Thymus (tissue), 11 donors: ENCODE data around the gene TSEN2. TPM values are rescaled to one million over a fixed set of nuclear protein-coding genes. Genes with fewer than 3 reads are reported as not detected.

Experiments used
- DNase-seq, 9 donors: peaks; one replicate each; pipeline ENCODE4 v3.0.0-alpha.2; 2013; ENCODE audit warnings: low spot score in 9 of 9, low read depth in 6 of 9, missing footprints in 1 of 9
- H3K27ac ChIP-seq, 2 donors: one replicate each; pipeline ENCODE4 v1.5.1; 2013; ENCODE audit warnings: control low read depth in 1 of 2, low read depth in 1 of 2, low read length in 1 of 2, mild to moderate bottlenecking in 1 of 2, moderate library complexity in 1 of 2
- H3K27me3 ChIP-seq, 2 donors: one replicate each; pipeline ENCODE4 v1.5.1; 2013; ENCODE audit warnings: low read length in 1 of 2; ENCODE audit not compliant: control insufficient read depth in 2 of 2, insufficient read depth in 1 of 2
- H3K36me3 ChIP-seq, 2 donors: one replicate each; pipeline ENCODE4 v1.5.1; 2013; ENCODE audit warnings: low read length in 1 of 2, mild to moderate bottlenecking in 1 of 2, moderate library complexity in 1 of 2; ENCODE audit not compliant: control insufficient read depth in 2 of 2, insufficient read depth in 2 of 2
- H3K4me1 ChIP-seq, 2 donors: one replicate each; pipeline ENCODE4 v1.5.1; 2013; ENCODE audit warnings: low read length in 2 of 2; ENCODE audit not compliant: control insufficient read depth in 2 of 2, insufficient read depth in 2 of 2
- H3K4me3 ChIP-seq, 2 donors: one replicate each; pipeline ENCODE4 v1.5.1; 2013; ENCODE audit warnings: low read length in 2 of 2, control low read depth in 1 of 2, mild to moderate bottlenecking in 1 of 2
- H3K9me3 ChIP-seq, 2 donors: one replicate each; pipeline ENCODE4 v1.5.1; 2013; ENCODE audit warnings: low read length in 1 of 2, mild to moderate bottlenecking in 1 of 2; ENCODE audit not compliant: control insufficient read depth in 2 of 2, insufficient read depth in 1 of 2
- WGBS: extraction: QIAGEN DNeasy Blood & Tissue Kit; methylation state at CpG from one replicate; pipeline ENCODE4 v1.1.7; 2013; 5-methylcytosine and 5-hydroxymethylcytosine counted together
- polyA plus RNA-seq: library from polyadenylated mRNA; stranded (reverse); fragments of 200-250 nt; gene quantifications from one replicate; pipeline ENCODE4 v1.2.3, GENCODE V29; 2013
- total RNA-seq: library from RNA; stranded (reverse); fragments of 120-200 nt; gene quantifications from one replicate; pipeline ENCODE4 v1.2.4, GENCODE V29; 2013
- donor health status: healthy.

The TSEN2 gene
- total and polyA plus RNA-seq, 2 donors: 14.8 to 18.6 TPM

DNA sequence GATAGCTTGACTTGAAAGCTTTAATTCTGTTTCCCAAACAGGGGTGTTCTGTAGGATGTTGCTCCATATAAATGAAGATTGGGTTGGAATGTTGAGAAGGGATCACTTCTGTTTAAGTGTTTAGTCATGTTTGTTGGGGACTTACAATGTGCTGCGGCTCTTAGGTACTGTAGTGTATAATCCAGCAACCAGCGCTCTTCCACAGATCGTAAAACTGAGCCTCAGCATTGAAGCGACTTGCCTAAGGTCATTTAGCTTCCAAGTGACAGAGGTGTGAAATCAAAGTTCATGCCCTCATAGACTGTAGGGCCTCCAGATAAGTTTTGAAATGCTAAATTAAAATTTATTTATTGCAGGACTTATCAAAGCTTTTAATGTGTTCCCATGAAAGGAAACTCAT, 74.4 kb downstream of the TSEN2 start:
- Histone ChIP-seq H3K27ac (no peak overlapping the region), H3K4me3 (no peak overlapping the region)
- 96% methylated on average over 4 of the region's 4 CpGs for WGBS

DNA sequence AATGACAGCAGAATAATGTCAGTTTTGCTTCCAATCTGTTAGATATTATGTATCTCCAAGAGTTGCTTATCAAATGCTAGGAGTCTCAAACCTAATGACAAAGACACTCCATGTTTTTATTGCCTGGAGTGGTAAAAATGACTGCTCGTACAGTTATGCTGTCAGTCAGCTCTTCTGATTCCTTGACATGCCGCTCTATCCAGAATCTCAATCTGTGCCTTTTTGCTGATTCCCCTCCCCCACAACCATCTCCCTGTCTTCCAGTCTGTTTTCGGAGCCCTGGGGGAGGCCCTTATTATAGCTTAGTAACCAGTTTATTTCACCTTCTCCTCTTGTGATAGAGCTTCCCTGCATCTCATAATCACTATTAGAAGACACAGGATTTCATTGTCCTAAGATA, 75.2 kb downstream of the TSEN2 start:
- no peak for DNase-seq
- Histone ChIP-seq H3K4me3 (no peak overlapping the region), H3K36me3 (peaks cover 0 to 3% of the 10 kb centered on the region in 2 donors), H3K9me3 (no peaks in the 10 kb centered on the region), H3K27me3 (peaks cover 0 to 2% of the 10 kb centered on the region in 2 donors), H3K27ac (no peak overlapping the region), H3K4me1 (peaks cover 11 to 16% of the 10 kb centered on the region in 2 donors)
- 98% methylated on average over 3 of the region's 3 CpGs for WGBS

More for the DNA sequence above, 74.4 kb downstream of the TSEN2 start:
- Histone ChIP-seq H3K27me3 (peaks cover 0 to 7% of the 10 kb centered on the region in 2 donors), H3K9me3 (no peaks in the 10 kb centered on the region), H3K4me1 (peaks cover 11 to 19% of the 10 kb centered on the region in 2 donors), H3K36me3 (peaks cover 0 to 3% of the 10 kb centered on the region in 2 donors)
- no peak for DNase-seq

DNA sequence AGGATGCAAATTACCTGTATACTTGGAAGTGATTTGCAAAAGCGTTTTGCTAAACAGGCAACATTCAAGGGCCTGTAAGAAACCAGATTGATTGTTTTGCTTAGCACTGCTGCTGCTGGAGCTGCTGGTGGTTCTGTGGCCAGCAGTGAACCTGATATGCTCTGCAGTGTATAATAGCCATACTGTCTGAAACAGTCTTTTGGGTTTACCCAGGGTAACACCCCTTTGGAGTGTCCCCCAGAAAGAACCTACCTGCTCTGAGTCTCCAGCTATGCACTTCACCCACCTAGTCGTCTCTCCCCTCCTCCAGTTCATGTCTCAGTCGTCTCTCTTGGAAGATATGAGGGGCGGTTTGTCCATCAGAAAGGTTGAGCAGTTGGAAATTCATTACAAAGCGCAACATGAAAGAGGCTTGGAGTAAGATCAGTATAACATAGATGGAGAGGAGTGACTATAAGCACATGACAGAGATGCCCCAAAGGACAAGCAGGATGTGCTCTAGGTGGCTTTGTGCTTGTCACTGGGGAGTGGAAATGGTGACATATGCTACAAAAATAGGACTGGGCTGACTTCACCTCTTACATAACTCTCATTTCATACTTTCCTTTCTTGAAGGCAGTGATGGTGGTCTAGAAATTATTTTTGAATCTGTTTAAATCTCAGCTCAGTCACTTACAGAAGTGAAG, 76.4 kb downstream of the TSEN2 start:
- 92% methylated on average over 5 of the region's 5 CpGs for WGBS
- Histone ChIP-seq H3K9me3 (peaks cover 0 to under 1% of the 10 kb centered on the region in 2 donors), H3K36me3 (peaks cover 0 to 3% of the 10 kb centered on the region in 2 donors), H3K4me3 (no peak overlapping the region), H3K27ac (no peak overlapping the region), H3K27me3 (peaks cover 0 to 1% of the 10 kb centered on the region in 2 donors), H3K4me1 (peaks cover 11 to 14% of the 10 kb centered on the region in 2 donors)
- DNase-seq: peak in 1 of 9 donors; percentile 27

DNA sequence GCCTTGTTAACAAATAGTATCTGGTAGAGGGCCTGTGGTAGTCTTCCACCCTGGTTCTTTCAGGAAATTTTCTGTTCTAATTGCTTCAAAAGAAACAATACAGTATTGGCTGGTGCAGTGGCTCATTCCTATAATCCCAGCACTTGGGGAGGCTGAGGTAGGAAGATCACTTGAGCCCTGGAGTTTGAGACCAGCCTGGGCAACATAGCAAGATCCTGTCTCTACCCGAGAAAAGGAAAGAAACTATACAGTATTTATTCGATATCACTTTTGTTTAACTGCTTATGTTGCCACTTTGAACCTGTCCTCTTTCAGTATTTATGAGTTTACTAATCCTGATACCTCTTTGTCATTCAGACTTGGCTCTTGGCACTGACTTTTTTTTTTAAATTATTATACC, 77.1 kb downstream of the TSEN2 start:
- Histone ChIP-seq H3K9me3 (peaks cover 0 to 5% of the 10 kb centered on the region in 2 donors), H3K36me3 (peaks cover 3 to 4% of the 10 kb centered on the region in 2 donors), H3K4me3 (no peak overlapping the region), H3K4me1 (peaks cover 7 to 11% of the 10 kb centered on the region in 2 donors), H3K27me3 (no peaks in the 10 kb centered on the region), H3K27ac (no peak overlapping the region)
- no peak for DNase-seq
- 95% methylated on average over 2 of the region's 2 CpGs for WGBS

DNA sequence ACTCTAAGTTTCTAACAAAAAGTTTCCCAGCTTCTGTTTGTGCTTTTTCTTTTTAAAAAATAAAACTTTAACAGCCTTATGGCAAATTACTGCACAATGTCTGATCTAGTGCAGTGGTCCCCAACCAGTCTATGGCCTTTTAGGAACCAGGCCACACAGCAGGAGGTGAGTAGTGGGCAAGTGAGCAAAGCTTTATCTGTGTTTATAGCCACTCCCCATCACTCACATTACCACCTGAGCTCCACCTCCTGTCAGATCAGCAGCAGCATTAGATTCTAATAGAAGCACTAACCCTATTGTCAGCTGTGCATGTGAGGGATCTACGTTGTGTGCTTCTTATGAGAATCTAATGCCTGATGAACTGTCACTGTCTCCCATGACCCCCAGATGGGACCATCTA, 78.2 kb downstream of the TSEN2 start:
- Histone ChIP-seq H3K27me3 (no peaks in the 10 kb centered on the region), H3K36me3 (peaks cover 3 to 4% of the 10 kb centered on the region in 2 donors), H3K9me3 (peaks cover 0 to 10% of the 10 kb centered on the region in 2 donors), H3K27ac (no peak overlapping the region), H3K4me1 (peaks cover 4 to 11% of the 10 kb centered on the region in 2 donors), H3K4me3 (no peak overlapping the region)
- 99% methylated on average over 1 of the region's 1 CpG for WGBS
- DNase-seq: no peak

DNA sequence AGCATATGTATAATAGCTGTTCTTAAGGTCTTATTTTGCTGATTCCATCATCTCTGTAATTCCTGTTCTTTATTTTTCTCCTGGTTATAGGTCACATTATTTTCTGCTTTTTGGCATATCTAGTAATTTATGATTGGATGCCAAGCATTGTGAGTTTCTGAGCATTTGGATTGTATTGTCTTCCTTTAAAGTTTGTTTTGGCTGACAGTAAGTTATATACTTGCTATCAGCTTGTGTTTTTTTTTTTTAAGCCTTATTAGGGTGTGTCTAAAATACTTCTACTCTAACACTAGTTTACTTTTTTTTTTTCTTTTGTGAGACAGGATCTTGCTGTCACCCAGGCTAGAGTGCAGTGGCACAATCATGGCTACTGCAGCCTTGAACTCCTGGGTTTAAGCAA, 82.7 kb downstream of the TSEN2 start:
- DNase-seq: no peak
- Histone ChIP-seq H3K4me1 (no peaks in the 10 kb centered on the region), H3K36me3 (peaks cover 22 to 28% of the 10 kb centered on the region in 2 donors), H3K27me3 (no peaks in the 10 kb centered on the region), H3K27ac (no peak overlapping the region), H3K9me3 (peaks cover 0 to 10% of the 10 kb centered on the region in 2 donors), H3K4me3 (no peak overlapping the region)

DNA sequence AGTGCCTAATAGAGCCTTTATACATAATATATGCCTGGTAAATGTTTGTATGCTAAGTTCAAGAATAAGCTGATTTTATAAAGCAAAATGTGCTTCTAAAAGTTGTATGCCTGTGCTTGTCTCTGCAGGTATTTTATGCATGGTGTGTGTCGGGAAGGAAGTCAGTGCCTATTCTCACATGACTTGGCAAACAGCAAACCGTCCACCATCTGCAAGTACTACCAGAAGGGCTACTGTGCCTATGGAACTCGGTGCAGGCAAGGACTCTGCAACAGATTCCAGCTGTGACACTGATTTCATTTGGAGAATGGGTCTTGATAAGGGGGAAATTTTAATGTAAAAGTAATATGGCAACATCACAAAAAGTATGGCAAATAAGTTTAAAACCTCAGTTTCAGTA, 84.5 kb downstream of the TSEN2 start:
- WGBS: 83% methylated on average over 3 of the region's 3 CpGs

DNA sequence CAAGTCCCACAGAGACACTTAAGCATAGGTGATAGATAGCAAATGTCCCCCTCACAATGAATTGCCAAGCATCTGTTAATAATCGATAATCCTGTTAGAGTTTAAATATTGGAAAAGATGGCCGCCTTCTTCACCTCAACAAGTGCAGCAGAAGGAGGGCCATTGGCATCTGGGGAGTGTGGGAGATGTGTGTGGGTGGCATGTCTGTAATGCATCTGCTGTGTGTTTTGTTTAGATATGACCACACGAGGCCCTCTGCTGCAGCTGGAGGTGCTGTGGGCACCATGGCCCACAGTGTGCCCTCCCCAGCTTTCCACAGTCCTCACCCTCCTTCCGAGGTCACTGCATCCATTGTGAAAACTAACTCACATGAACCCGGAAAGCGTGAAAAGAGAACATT, 85.6 kb downstream of the TSEN2 start:
- no peak overlapping the region for H3K27ac ChIP-seq
- H3K27me3 ChIP-seq: no peaks in the 10 kb centered on the region
- H3K9me3 ChIP-seq: peaks cover 0 to 10% of the 10 kb centered on the region in 2 donors
- peaks cover 46 to 53% of the 10 kb centered on the region in 2 donors for H3K36me3 ChIP-seq
- 98% methylated on average over 6 of the region's 6 CpGs for WGBS
- no peak overlapping the region for H3K4me3 ChIP-seq
- no peak for DNase-seq
- no peaks in the 10 kb centered on the region for H3K4me1 ChIP-seq

More for the DNA sequence above, 84.5 kb downstream of the TSEN2 start:
- peaks cover 35 to 43% of the 10 kb centered on the region in 2 donors for H3K36me3 ChIP-seq
- H3K27me3 ChIP-seq: no peaks in the 10 kb centered on the region
- peaks cover 0 to 10% of the 10 kb centered on the region in 2 donors for H3K9me3 ChIP-seq
- H3K27ac ChIP-seq: no peak overlapping the region
- DNase-seq: no peak
- no peak overlapping the region for H3K4me3 ChIP-seq
- H3K4me1 ChIP-seq: no peaks in the 10 kb centered on the region

DNA sequence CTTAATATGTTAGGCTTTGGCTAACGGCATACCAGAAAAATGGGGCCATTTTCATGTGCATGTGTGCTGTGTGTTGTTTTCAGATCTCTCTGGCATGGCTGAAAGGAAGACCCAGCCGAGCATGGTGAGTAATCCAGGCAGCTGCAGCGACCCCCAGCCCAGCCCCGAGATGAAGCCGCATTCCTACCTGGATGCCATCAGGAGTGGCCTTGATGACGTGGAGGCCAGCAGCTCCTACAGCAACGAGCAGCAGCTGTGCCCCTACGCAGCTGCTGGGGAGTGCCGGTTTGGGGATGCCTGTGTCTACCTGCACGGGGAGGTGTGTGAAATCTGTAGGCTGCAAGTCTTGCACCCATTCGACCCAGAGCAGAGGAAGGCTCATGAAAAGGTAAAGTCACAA, 87.7 kb downstream of the TSEN2 start:
- Histone ChIP-seq H3K9me3 (peaks cover 0 to 1% of the 10 kb centered on the region in 2 donors), H3K27me3 (no peaks in the 10 kb centered on the region), H3K36me3 (peaks cover 68 to 69% of the 10 kb centered on the region in 2 donors), H3K4me3 (no peak overlapping the region), H3K4me1 (no peaks in the 10 kb centered on the region), H3K27ac (no peak overlapping the region)
- over 99% methylated on average over 11 of the region's 11 CpGs for WGBS
- no peak for DNase-seq
